HG02610 (cell line): Measurements from ENCODE around the gene APCDD1L.
"Not testable (repeated sequence)": the region's sequence is repeated elsewhere in the genome, so short reads cannot be mapped to it uniquely, and the experiment has no call there.

ENCODE experiments used
- ATAC-seq: cut with Tn5 transposase; IDR thresholded peaks from one replicate; pipeline ENCODE4 v1.9.1; 2021; ENCODE audit warnings: mild to moderate bottlenecking, moderate library complexity; ENCODE audit not compliant: unreplicated experiment

The APCDD1L gene

GRCh38 chr20:58446960-58447265 is 68.3 kb downstream of the APCDD1L start:
- no peak for ATAC-seq

GRCh38 chr20:58446264-58446959 is 68.8 kb downstream of the APCDD1L start:
- no peak for ATAC-seq

- no peak for ATAC-seq
These were observed 70.4 kb downstream of the APCDD1L start for GRCh38 chr20:58444746-58445255.

DNA sequence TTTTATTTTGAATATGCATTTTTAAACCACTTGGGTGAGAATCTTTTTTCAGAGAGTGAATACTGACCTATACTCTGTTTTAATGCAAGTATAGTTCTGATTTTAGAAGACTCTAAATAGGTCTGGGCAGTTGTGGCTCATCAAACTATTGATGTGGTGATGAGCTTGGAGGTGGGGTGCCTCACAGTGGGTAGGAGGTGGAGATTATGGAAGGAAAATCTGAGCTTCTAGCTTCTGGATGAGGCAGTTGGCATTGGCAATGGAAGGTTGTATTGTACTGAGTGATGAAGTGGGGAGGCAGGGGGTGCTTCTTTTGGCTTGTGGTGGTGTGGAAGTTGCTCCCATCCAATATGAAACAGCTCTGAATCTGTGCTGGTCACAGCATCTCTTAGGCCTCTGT is 73.5 kb downstream of the APCDD1L start:
- no peak for ATAC-seq

DNA sequence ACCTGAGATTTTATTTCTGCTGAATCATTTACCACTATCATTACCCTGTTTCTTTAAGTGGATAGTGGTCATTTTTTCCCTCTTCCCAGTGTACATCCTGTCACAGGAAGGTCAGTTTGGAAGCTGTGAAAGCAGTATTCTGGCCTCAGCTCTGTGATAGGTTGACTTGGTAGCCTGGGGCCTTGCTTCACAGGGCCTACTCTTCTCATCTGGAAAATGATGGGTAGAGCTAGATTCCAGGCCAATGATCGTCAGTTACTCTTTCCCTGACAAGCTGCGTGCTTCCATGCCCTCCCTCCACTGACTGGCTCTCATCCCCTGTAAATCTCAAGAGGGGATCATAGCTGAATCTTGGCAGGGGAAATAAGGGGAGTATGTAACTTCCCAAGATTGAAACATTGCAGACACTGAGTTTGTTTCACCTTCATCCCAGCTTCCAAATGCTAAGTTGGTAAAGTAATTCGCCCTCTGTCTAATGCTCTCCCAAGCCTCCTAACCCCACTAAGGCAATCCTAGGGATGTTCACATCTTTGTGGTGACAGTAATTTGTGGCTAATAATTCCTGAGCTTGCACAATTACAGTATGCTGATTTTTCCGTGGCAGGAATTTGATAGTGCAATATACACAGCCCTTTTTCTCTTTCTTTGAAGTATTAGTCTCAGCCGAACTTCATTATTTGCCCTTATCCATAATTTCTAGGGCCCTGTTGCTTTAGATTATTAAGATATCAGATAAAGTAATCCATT is 75.0 kb downstream of the APCDD1L start:
- ATAC-seq: no peak

GRCh38 chr20:58438970-58439808 is 76.0 kb downstream of the APCDD1L start:
- no peak for ATAC-seq

- ATAC-seq: no peak
These were observed 78.1 kb downstream of the APCDD1L start for GRCh38 chr20:58436868-58437645.

DNA sequence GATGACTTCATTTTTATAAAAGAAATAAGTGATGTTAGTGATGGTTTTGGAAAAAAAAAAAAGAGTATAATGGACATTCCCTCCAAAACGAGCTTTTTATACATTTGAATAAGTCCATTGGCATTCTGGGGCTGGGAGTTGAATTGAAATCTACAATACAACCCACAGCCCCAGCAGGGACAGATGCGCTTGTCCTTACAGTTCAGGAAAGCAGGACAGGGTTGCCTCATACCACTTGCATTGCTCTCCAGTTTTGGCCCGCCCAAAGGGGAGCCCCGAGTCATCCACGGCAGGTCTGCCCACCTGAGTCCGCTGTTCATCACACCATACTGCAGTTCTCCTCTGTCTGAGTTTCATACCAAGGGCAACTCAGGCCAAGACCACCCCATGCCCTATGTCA is 80.0 kb downstream of the APCDD1L start:
- ATAC-seq: no peak

DNA sequence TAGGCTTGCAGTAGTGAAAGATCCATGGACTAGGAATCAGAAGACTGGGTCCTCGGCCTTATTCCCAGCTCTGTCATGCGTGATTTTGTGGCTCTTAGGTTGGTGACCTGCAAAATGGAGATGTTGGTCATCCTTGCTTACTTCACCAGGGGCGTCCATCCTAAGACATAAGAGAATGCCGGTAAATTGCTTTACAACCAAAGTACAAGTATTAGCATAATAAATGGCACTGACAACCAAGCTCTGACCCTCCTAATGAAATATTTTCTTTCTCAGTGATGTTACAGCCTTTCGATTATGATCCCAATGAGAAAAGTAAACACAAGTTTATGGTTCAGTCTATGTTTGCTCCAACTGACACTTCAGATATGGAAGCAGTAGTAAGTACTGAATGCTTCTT is 80.9 kb downstream of the APCDD1L start:
- no peak for ATAC-seq

- no peak for ATAC-seq
These were observed 81.4 kb downstream of the APCDD1L start for GRCh38 chr20:58433759-58434158.

DNA sequence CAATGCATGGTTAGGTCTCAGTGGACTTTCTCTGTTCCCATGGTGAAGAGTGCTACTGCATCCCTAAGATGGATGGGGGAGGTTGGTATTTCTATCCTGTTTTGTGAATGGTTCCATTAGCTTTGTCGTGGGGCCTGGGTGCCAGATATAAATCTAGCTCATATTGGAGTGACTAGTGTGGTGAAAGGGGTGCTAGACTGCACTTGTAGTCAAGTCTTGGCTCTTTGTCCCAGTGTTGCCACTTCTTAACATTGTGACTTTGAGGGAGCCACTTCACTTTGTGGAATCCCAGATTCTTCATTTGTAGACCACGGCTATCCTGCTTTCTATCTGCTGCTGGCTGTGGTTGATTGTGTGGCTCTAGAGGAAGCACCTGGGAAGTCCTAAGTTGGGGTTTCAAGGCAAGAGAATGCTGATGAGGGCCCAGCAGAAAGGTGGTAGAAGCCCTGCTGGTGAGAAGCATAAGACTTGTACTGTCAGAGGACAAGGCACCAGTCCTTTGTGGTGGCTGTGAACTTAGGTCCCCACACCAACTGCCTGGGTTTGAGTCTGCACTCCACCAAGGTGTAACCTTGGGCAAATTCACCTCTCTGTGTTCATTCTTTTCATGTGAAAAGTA is 82.1 kb downstream of the APCDD1L start:
- ATAC-seq: no peak

- ATAC-seq: no peak
These were observed 82.8 kb downstream of the APCDD1L start for GRCh38 chr20:58432186-58432954.

- no peak for ATAC-seq
These were observed 84.1 kb downstream of the APCDD1L start for GRCh38 chr20:58431134-58431533.

- no peak for ATAC-seq
These were observed 85.9 kb downstream of the APCDD1L start for GRCh38 chr20:58429303-58429702.

GRCh38 chr20:58428364-58428763 is 86.8 kb downstream of the APCDD1L start:
- ATAC-seq: no peak

- ATAC-seq: not testable (repeated sequence)
These were observed 87.6 kb downstream of the APCDD1L start for GRCh38 chr20:58427571-58427970.

DNA sequence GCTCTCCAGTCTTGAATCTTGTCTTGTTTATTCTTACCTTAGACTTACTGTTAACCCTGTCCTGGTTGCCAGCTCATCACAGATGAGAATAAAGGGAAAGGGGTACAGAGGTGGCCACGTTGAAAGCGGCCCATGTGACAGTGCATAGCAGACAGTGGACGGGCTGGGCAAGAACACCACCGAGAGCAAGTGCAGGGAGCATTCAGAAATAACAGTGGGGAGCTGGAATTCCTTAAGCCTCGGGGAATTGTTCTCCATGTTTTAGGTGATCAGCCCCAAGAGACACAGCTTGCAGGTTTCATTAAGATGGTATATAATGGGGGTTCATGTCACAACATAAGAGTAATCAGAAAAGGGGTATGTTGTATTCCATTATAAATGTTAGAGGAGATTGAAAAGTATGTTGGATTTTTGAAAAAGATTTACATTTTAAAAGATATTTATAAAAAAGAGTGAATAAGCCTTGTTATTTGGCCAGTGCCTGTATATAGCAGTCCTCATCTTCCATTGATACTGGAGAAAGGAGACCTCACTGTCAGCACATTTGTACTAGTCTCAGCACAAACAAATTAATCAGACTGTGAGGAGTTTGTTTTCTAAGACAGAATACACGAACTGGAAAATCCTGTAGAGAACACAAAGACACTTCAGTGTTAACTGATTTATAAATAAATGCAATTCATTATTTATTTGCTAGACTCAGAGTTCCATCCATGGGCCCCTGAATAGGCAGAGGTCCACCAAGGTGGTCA is 90.8 kb downstream of the APCDD1L start:
- no peak for ATAC-seq

DNA sequence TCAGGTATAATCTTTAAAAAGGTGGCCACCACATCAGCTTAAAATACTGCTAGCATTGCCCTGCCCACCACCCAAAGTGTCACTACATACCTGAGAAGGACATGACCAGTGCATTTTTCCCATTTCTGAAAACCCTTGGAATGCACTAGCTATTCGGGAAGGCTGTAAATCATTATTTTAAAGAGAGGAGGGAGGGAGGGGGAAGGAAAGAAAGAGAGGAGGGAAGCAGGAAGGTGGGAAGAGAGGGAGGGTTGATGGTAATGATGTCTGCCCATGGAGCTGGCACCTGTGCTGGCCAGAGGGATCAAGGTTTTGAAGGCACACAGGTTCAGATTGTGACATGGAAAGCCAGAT is 93.7 kb downstream of the APCDD1L start:
- no peak for ATAC-seq
